Right ventricle myocardium inferior (tissue), 1 donor: Measurements from ENCODE around the gene PLK4. TPM values are rescaled to one million over a fixed set of nuclear protein-coding genes. Genes with fewer than 3 reads are reported as not detected.
"Not testable (repeated sequence)": the region's sequence is repeated elsewhere in the genome, so short reads cannot be mapped to it uniquely, and the experiment has no call there.

ENCODE experiments used
- ATAC-seq: fragments of 200-7000 bp; cut with Tn5 transposase; one replicate; pipeline ENCODE4 v1.9.1; 2020; ENCODE audit warnings: mild to moderate bottlenecking, moderate library complexity
- DNase-seq: peaks from one replicate; pipeline ENCODE4 v3.0.0; 2021; ENCODE audit errors: missing footprints
- intact Hi-C: fragments of 100-400 bp; cut with DNase I; formaldehyde crosslinking; loops from one replicate; pipeline ENCODE4 v1.11.0; 2022
- total RNA-seq: library from RNA; stranded (reverse); fragmentation: NEBNext Ultra II Directional; extraction: Animal tissue kit (Norgen Biotek cat#: 25700); gene quantifications from one replicate; pipeline ENCODE4 v1.2.1, GENCODE V29; 2021
- donor health status: DM: no; HTN: yes; CAD: no; lungs with severe emphysema.

PLK4 gene
- total RNA-seq, 1 donor from 2014 or later: 1.1 TPM

DNA sequence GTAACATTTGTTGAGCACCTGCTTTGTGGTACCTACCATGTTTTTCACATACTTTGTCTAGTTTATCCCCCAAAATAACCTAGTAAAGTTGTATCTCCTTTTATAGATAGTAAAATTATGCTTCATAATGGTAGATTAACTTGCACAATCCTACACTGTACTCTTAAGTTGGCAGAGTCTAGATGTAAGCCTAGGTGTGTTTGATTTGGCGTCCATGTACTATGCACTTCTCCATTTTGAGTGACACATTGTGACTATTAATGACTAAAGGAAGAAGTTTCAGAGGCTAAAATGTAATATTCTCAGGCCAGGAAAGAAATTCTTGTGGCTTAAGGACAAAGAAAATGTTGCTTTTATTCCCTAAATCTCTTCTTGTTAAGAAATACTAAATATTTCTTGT, 15.4 kb downstream of the PLK4 start:
- no peak for ATAC-seq
- DNase-seq: no peak
- intact Hi-C loops: no loop called here

DNA sequence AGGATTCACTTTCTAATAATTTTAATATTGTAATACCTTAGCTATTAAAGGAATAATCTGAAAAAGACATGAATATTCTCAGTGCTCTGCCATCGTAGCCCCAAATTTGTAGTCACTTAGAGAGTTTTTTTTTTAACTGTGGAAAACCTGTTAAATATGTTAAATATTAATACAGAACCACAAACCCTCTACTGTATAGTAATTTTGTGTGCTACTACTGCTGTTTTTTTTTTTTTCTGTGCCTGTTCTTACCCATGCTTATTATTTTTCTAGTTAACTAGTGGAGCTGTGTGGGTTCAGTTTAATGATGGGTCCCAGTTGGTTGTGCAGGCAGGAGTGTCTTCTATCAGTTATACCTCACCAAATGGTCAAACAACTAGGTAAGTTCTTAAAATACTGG, 15.8 kb downstream of the PLK4 start:
- intact Hi-C loops: no loop called here
- ATAC-seq (no peak), DNase-seq (no peak)

DNA sequence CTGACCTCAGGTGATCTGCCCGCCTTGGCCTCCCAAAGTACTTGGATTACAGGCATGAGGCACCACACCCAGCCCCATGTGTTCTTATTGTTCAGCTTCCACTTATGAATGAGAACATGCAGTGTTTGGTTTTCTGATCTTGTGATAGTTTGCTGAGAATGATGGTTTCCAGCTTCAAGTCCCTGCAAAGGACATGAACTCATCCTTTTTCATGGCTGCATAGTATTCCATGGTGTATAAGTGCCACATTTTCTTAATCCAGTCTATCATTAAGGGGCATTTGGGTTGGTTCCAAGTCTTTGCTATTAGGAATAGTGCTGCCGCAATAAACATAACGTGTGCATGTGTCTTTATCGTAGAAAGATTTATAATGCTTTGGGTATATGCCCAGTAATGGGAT, 19.0 kb downstream of the PLK4 start:
- DNase-seq, intact Hi-C loops, ATAC-seq: not testable (repeated sequence)

DNA sequence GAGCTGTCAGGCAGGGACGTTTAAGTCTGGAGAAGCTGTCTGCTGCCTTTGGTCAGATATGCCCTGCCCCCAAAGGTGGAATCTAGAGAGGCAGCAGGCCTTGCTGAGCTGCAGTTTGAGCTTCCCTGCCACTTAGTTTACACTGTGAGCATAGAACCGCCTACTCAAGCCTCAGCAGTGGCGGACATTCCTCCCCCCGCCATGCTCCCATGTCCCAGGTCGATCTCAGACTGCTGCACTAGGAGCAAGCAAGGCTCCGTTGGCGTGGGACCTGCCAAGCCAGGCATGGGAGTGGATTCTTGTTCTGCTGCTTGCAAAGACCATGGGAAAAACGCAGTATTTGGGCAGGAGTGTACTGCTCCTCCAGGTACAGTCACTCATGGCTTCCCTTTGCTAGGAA, 24.3 kb downstream of the PLK4 start:
- ATAC-seq: no peak
- intact Hi-C loops: no loop called here
- DNase-seq: no peak

DNA sequence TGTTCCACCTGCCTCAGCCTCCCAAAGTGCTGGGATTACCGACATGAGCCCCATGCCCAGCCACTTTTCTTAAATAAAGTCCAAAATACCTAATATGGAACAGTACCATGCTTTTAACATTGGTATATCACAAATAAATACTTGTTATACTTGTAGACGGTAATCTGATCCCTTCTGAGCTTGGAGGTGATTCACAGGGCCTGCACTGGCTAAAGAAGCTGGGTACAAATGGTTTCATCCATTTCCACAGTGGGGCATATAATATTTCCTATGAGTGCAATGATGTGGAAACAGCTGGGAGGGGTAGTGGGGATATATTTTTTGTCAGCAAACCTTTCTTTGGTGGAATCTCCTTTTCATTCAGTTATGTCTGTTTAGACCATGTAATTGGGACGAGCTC, 35.8 kb downstream of the PLK4 start:
- intact Hi-C loops: no loop called here
- no peak for DNase-seq

DNA sequence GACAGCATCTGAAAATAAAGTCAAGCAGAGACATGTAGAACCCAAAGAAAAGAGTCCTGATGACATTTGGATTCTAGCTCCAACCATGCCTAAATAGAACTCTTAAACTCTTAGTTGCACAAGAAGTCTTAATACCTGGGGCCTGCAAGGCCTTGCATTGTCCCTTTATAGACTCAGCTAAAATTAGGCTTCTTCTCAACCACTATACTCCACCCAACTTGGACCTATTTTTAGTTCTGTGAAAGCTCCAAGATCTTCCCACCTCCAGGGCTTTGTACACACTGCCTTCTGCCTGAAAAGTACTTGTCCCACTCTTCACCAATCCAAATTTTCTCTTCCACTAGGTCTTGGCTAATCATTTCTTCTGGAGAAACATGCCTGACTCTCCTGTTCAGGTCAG, 36.5 kb downstream of the PLK4 start:
- DNase-seq (no peak), ATAC-seq (peak; percentile 73)
- intact Hi-C loops: no loop called here

More for the DNA sequence above, 35.8 kb downstream of the PLK4 start:
- ATAC-seq: no peak

DNA sequence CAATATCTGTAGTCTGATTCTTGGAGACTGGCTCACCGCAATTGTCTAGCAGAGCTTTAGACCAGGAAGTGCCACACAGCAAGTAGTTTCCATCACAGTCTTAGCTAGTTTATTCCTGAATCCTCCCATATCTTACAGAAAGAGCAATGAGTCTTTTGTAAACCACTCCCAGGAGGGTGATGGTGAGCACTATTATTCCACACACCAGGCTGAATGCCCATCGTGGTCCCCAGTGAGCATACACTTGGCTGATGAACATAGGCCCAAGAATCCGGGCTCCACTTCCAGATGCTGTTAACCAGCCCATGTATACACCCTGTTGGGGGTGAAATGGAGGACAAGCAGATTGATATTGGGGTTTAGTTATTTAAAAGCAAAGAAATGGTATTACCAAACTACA, 39.8 kb downstream of the PLK4 start:
- intact Hi-C loops: no loop called here
- DNase-seq: no peak
- no peak for ATAC-seq

- DNase-seq (no peak), ATAC-seq (no peak)
- intact Hi-C loops: no loop called here
These were observed 41.5 kb downstream of the PLK4 start for GRCh38 chr4:127922226-127922625.

DNA sequence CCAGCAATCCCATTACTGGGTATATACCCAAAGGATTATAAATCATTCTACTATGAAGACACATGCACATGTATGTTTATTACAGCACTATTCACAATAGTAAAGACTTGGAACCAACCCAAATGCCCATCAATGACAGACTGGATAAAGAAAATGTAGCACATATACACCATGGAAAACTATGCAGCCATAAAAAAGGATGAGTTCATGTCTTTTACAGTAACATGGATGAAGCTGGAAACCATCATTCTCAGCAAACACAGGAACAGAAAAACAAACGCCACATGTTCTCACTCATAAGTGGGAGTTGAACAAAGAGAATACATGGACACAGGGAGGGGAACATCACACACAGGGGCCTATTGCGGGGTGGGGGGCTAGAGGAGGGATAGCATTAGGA, 45.0 kb downstream of the PLK4 start:
- ATAC-seq, intact Hi-C loops, DNase-seq: not testable (repeated sequence)

- no peak for ATAC-seq
These were observed 49.5 kb downstream of the PLK4 start for GRCh38 chr4:127930175-127930574.

DNA sequence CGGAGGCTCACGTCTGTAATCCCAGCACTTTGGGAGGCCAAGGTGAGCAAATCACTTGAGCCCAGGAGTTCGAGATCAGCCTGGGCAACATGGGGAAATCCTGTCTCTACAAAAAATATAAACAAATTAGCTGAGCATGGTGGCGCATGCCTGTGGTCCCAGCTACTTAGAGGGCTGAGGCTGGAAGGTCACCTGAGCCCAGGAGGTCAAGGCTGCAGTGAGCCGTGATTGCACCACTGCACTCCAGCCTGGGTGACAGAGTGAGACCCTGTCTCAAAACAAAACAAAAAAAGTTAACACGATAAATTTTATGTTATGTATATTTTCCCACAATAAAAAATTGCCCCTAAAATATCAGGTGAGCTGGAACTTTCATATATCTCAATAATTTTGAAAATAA, 51.1 kb downstream of the PLK4 start:
- DNase-seq, intact Hi-C loops, ATAC-seq: not testable (repeated sequence)

More at GRCh38 chr4:127930175-127930574, 49.5 kb downstream of the PLK4 start:
- DNase-seq: no peak
- intact Hi-C loops: no loop called here

DNA sequence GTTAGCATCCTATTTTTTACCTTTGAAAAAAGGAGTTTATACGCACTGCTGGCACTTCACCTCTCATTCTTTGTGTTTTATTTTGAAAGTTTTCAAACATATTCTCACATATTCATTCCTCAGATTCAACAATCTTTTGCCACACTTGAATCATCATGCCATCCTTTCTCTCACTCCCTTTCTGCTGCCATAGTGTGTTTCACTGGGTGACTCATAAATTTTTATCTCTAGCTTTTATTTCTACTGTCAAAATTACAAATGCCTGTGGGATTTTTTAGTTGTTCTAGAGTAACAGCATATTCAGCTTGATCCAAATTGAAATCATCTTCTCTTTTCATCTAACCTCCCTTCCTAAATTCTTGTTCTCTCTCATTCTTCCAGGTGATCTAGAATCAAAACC, 56.3 kb downstream of the PLK4 start:
- DNase-seq: no peak
- no peak for ATAC-seq
- intact Hi-C loops: no loop called here

Other genes starting within 250 kb of the PLK4 start
- 4.1 TPM for gene INTU, start 247.9 kb upstream of the PLK4 start, total RNA-seq
- gene SLC25A31, start 150.5 kb upstream of the PLK4 start, total RNA-seq: not detected
- 6.2 TPM for gene HSPA4L, start 98.6 kb upstream of the PLK4 start, total RNA-seq
- gene MFSD8, start 84.3 kb downstream of the PLK4 start, total RNA-seq: 6.1 TPM
- 11.5 TPM for gene ABHD18, start 84.5 kb downstream of the PLK4 start, total RNA-seq
- gene LARP1B, start 180.4 kb downstream of the PLK4 start, total RNA-seq: 15.4 TPM